SU-DHL-6 (cell line): ENCODE data around the gene TSPYL2.

ENCODE experiments used
- H2AFZ ChIP-seq: fragments of 200-600 bp; sonication (generic); 2 replicates; pipeline ENCODE4 v1.6.1; 2014; ENCODE audit warnings: low read depth, mild to moderate bottlenecking, moderate library complexity, mixed read lengths, antibody characterized with exemption, low read length; ENCODE audit not compliant: severe bottlenecking
- H3F3A ChIP-seq: fragments of 200-600 bp; shearing (Covaris generic); 2 replicates; pipeline ENCODE4 v1.6.0; 2016; ENCODE audit warnings: antibody characterized with exemption, mild to moderate bottlenecking; ENCODE audit not compliant: insufficient read depth
- H3K27ac ChIP-seq: fragments of 200-600 bp; sonication (generic); 2 replicates; pipeline ENCODE4 v1.5.1; 2016; ENCODE audit warnings: low read depth, mild to moderate bottlenecking, low read length, moderate library complexity, mixed read lengths
- H3K27me3 ChIP-seq: fragments of 200-600 bp; sonication (generic), shearing (Covaris generic); 2 replicates; pipeline ENCODE4 v1.6.0; 2014; ENCODE audit warnings: mild to moderate bottlenecking, low read length
- H3K36me3 ChIP-seq: fragments of 200-600 bp; sonication (generic); 2 replicates; pipeline ENCODE4 v1.6.1; 2014; ENCODE audit warnings: mild to moderate bottlenecking, low read length, mixed read lengths
- H3K4me2 ChIP-seq: fragments of 300-600, 200-600 bp; shearing (Covaris generic), sonication (generic); 2 replicates; pipeline ENCODE4 v1.6.0; 2014; ENCODE audit warnings: low read length, low read depth, mild to moderate bottlenecking; ENCODE audit not compliant: poor library complexity, severe bottlenecking
- H3K4me3 ChIP-seq: fragments of 200-600 bp; sonication (generic); 2 replicates; pipeline ENCODE4 v1.5.1; 2014; ENCODE audit warnings: antibody characterized with exemption, low read length, mild to moderate bottlenecking, mixed read lengths; ENCODE audit not compliant: insufficient read depth, poor library complexity, severe bottlenecking
- H3K79me2 ChIP-seq: fragments of 200-600 bp; sonication (generic); 2 replicates; pipeline ENCODE4 v1.6.1; 2014; ENCODE audit warnings: mild to moderate bottlenecking, low read length, moderate library complexity; ENCODE audit not compliant: insufficient read depth
- H3K9ac ChIP-seq: fragments of 200-600 bp; sonication (generic); 2 replicates; pipeline ENCODE4 v1.7.0; 2014; ENCODE audit warnings: mild to moderate bottlenecking, low read length
- H3K9me2 ChIP-seq: fragments of 200-600 bp; sonication (generic); replicated peaks from 2 replicates; pipeline ENCODE4 v1.6.1; 2014; ENCODE audit warnings: low read length; ENCODE audit not compliant: insufficient read depth
- H3K9me3 ChIP-seq: fragments of 200-600 bp; sonication (generic); 2 replicates; pipeline ENCODE4 v1.6.1; 2014; ENCODE audit warnings: low read length, mixed read lengths; ENCODE audit not compliant: insufficient read depth
- H4K20me1 ChIP-seq: fragments of 200-600 bp; sonication (generic); 2 replicates; pipeline ENCODE4 v1.6.1; 2014; ENCODE audit warnings: low read depth, mild to moderate bottlenecking, antibody characterized with exemption, low read length, moderate library complexity, mixed read lengths
- CTCF ChIP-seq: fragments of 200-600 bp; sonication (generic); IDR thresholded peaks from one replicate; pipeline ENCODE4 v1.5.1; 2017; ENCODE audit warnings: antibody characterized with exemption, mild to moderate bottlenecking, low read length, moderate library complexity; ENCODE audit not compliant: insufficient read depth, poor library complexity, severe bottlenecking
- EZH2phosphoT487 ChIP-seq: fragments of 200-600 bp; sonication (generic), shearing (Covaris generic); conservative IDR thresholded peaks from 2 replicates; pipeline ENCODE4 v1.6.1; 2018; ENCODE audit warnings: mild to moderate bottlenecking, antibody characterized with exemption, low read length, moderate library complexity, mixed read lengths

The TSPYL2 gene

GRCh38 chrX:53081925-53082772, at the start of gene TSPYL2:
Gene TSPYL2, plus strand, starts transcription at chrX:53082367. Its CDS starts 132 bp downstream, at chrX:53082499.
- no peak within 1 kb of the TSS for H3K27ac ChIP-seq
- no peak for TF ChIP-seq CTCF
- TF ChIP-seq EZH2phosphoT487 = no peak
- H3K36me3 ChIP-seq = no peaks in the 10 kb centered on the region
- H3K9me3 ChIP-seq = no peaks in the 10 kb centered on the region
- no peaks in the 10 kb centered on the region for H4K20me1 ChIP-seq
- peak within 1 kb of the TSS; percentile 48 for H3K4me2 ChIP-seq
- peak within 1 kb of the TSS; percentile 59 for H3K4me3 ChIP-seq
- no peak within 1 kb of the TSS for H2AFZ ChIP-seq
- H3K9ac ChIP-seq = peak within 1 kb of the TSS; percentile 81
- H3F3A ChIP-seq = peaks cover 9% of the 10 kb centered on the region; the same call in 1 of the 2 replicates
- no peaks in the 10 kb centered on the region for H3K9me2 ChIP-seq
- peaks cover 14% of the 10 kb centered on the region; the same call in 1 of the 2 replicates for H3K79me2 ChIP-seq
- H3K27me3 ChIP-seq = no peaks in the 10 kb centered on the region

GRCh38 chrX:53036149-53036548, 46.0 kb upstream of the TSPYL2 start:
- H3K4me2 ChIP-seq = no peak overlapping the region
- H2AFZ ChIP-seq = no peak overlapping the region
- no peak overlapping the region for H3K4me3 ChIP-seq
- H3K9me3 ChIP-seq = no peaks in the 10 kb centered on the region
- no peaks in the 10 kb centered on the region for H4K20me1 ChIP-seq
- no peaks in the 10 kb centered on the region for H3K27me3 ChIP-seq
- no peak overlapping the region for H3K27ac ChIP-seq
- no peak overlapping the region for H3K9ac ChIP-seq
- no peak for TF ChIP-seq CTCF
- no peaks in the 10 kb centered on the region for H3K9me2 ChIP-seq
- no peaks in the 10 kb centered on the region for H3K36me3 ChIP-seq
- H3K79me2 ChIP-seq = no peaks in the 10 kb centered on the region
- H3F3A ChIP-seq = no peaks in the 10 kb centered on the region

GRCh38 chrX:53039236-53039635, 42.9 kb upstream of the TSPYL2 start:
- Histone ChIP-seq H3K9me2 (no peaks in the 10 kb centered on the region), H3K9me3 (no peaks in the 10 kb centered on the region), H3K9ac (no peak overlapping the region), H3K79me2 (no peaks in the 10 kb centered on the region), H3K27me3 (no peaks in the 10 kb centered on the region), H2AFZ (no peak overlapping the region), H3K36me3 (no peaks in the 10 kb centered on the region), H3K27ac (no peak overlapping the region), H3K4me2 (no peak overlapping the region), H3K4me3 (no peak overlapping the region), H3F3A (no peaks in the 10 kb centered on the region), H4K20me1 (no peaks in the 10 kb centered on the region)
- TF ChIP-seq CTCF (no peak), EZH2phosphoT487 (no peak)
